ENCODE measurements around the gene WASF2.

GRCh38 chr1:27380224-27380623, 109.7 kb downstream of the WASF2 start:
- TF ChIP-seq CTCF (IDR thresholded peaks at IDR 0.05): no peak
- TF ChIP-seq ZFX (IDR thresholded peaks at IDR 0.05; ENCODE audit: borderline replicate concordance): no peak
